ENCODE measurements around the gene OR5H6.
"Not testable (repeated sequence)": the region's sequence is repeated elsewhere in the genome, so short reads cannot be mapped to it uniquely, and the experiment has no call there.

OR5H6 gene

GRCh38 chr3:98263944-98264343, at the start of gene OR5H6:
Gene OR5H6, plus strand, starts transcription at chr3:98264244. Its CDS starts 89 bp downstream, at chr3:98264333.
- DNase-seq (ENCODE audit: low read depth), result no peak

- DNase-seq (ENCODE audit: low read depth), result no peak
Measured at GRCh38 chr3:98215051-98215450, 49.0 kb upstream of the OR5H6 start.

GRCh38 chr3:98223907-98224672, 40.0 kb upstream of the OR5H6 start:
- no peak for DNase-seq (ENCODE audit: low read depth)

GRCh38 chr3:98232489-98232888, 31.6 kb upstream of the OR5H6 start:
- no peak for DNase-seq (ENCODE audit: low read depth)

GRCh38 chr3:98233468-98233867, 30.6 kb upstream of the OR5H6 start:
- no peak for DNase-seq (ENCODE audit: low read depth)

GRCh38 chr3:98240131-98240530, 23.9 kb upstream of the OR5H6 start:
- DNase-seq (ENCODE audit: low read depth), result no peak

GRCh38 chr3:98242155-98242554, 21.9 kb upstream of the OR5H6 start:
- DNase-seq (ENCODE audit: low read depth), result no peak

GRCh38 chr3:98243843-98244242, 20.2 kb upstream of the OR5H6 start:
- no peak for DNase-seq (ENCODE audit: low read depth)

- no peak for DNase-seq (ENCODE audit: low read depth)
Measured at GRCh38 chr3:98246142-98246541, 17.9 kb upstream of the OR5H6 start.

- DNase-seq (ENCODE audit: low read depth), result not testable (repeated sequence)
Measured at GRCh38 chr3:98256026-98256425, 8.0 kb upstream of the OR5H6 start.

- no peak for DNase-seq (ENCODE audit: low read depth)
Measured at GRCh38 chr3:98259707-98260106, 4.3 kb upstream of the OR5H6 start.

GRCh38 chr3:98262046-98262445, 2.0 kb upstream of the OR5H6 start:
- DNase-seq (ENCODE audit: low read depth), result no peak

- no peak for DNase-seq (ENCODE audit: low read depth)
Measured at GRCh38 chr3:98269846-98270245, 5.8 kb downstream of the OR5H6 start.

- no peak for DNase-seq (ENCODE audit: low read depth)
Measured at GRCh38 chr3:98272126-98272525, 8.1 kb downstream of the OR5H6 start.

GRCh38 chr3:98274914-98275313, 10.9 kb downstream of the OR5H6 start:
- no peak for DNase-seq (ENCODE audit: low read depth)

- DNase-seq (ENCODE audit: low read depth), result no peak
Measured at GRCh38 chr3:98282205-98282604, 18.2 kb downstream of the OR5H6 start, which contains the start of gene OR5H2. Gene OR5H2, plus strand, starts transcription at chr3:98282505. Its CDS starts 398 bp downstream, at chr3:98282903.

- DNase-seq (ENCODE audit: low read depth), result no peak
Measured at GRCh38 chr3:98290916-98291315, 26.9 kb downstream of the OR5H6 start.

- no peak for DNase-seq (ENCODE audit: low read depth)
Measured at GRCh38 chr3:98291332-98291957, 27.4 kb downstream of the OR5H6 start.

Measured in stimulated activated CD4-positive, alpha-beta T cell treated with anti-CD3 and anti-CD28 coated beads, Interleukin-2, amount 100 ng/mL, for 4 hours (primary cell).